Activated CD4-positive, alpha-beta memory T cell treated with anti-CD3 and anti-CD28 coated beads, Interleukin-2, amount 10 ng/mL, durations not matched to agents 7 days and 5 days (primary cell): ENCODE data around the gene PHLPP2. TPM values are rescaled to one million over a fixed set of nuclear protein-coding genes. Genes with fewer than 3 reads are reported as not detected.

Experiments used
- CTCF ChIA-PET: fragments of 350-600 bp; sonication (Branson Sonifier 250); formaldehyde crosslinking; loops from one replicate; lab custom pipeline; 2021; ENCODE audit warnings: antibody characterized with exemption, inconsistent platforms; lab: Charles Lee
- POLR2A ChIA-PET: fragments of 350-600 bp; sonication (Branson Sonifier 250); formaldehyde crosslinking; loops from one replicate; lab custom pipeline; 2021; ENCODE audit warnings: antibody characterized with exemption; lab: Charles Lee
- DNase-seq: peaks from one replicate; pipeline ENCODE4 v3.0.0-alpha.2; 2020
- H3K27ac Mint-ChIP-seq: one replicate; pipeline ENCODE4 v1.8.0; 2021; ENCODE audit warnings: mild to moderate bottlenecking, mixed read lengths
- H3K27me3 Mint-ChIP-seq: one replicate; pipeline ENCODE4 v1.8.0; 2021; ENCODE audit warnings: mixed read lengths
- H3K36me3 Mint-ChIP-seq: one replicate; pipeline ENCODE4 v1.8.0; 2021; ENCODE audit warnings: low read depth, mixed read lengths
- H3K4me1 Mint-ChIP-seq: one replicate; pipeline ENCODE4 v1.8.0; 2021; ENCODE audit warnings: mixed read lengths
- H3K4me3 Mint-ChIP-seq: one replicate; pipeline ENCODE4 v1.8.0; 2021; ENCODE audit warnings: mild to moderate bottlenecking, mixed read lengths
- H3K9me3 Mint-ChIP-seq: one replicate; pipeline ENCODE4 v1.8.0; 2021; ENCODE audit warnings: mixed read lengths
- total RNA-seq, 2 experiments: library from RNA; stranded (reverse); gene quantifications; one replicate each; pipeline ENCODE4 v1.2.3, GENCODE V29; 2021

The PHLPP2 gene
- total RNA-seq, 2 experiments from 2014 or later: 7.4 TPM

GRCh38 chr16:71648921-71649320 lies 75.6 kb downstream of the PHLPP2 start:
- no peaks in the 10 kb centered on the region for H3K36me3 Mint-ChIP-seq
- ChIA-PET CTCF (no interaction called here), POLR2A (no interaction called here)
- H3K27me3 Mint-ChIP-seq: no peaks in the 10 kb centered on the region
- H3K27ac Mint-ChIP-seq: no peak overlapping the region
- H3K4me1 Mint-ChIP-seq: no peaks in the 10 kb centered on the region
- no peak for DNase-seq
- H3K4me3 Mint-ChIP-seq: no peak overlapping the region
- H3K9me3 Mint-ChIP-seq: no peaks in the 10 kb centered on the region

- no peak overlapping the region for H3K27ac Mint-ChIP-seq
- H3K4me3 Mint-ChIP-seq: no peak overlapping the region
- no peaks in the 10 kb centered on the region for H3K27me3 Mint-ChIP-seq
- ChIA-PET CTCF (no interaction called here), POLR2A (no interaction called here)
- H3K9me3 Mint-ChIP-seq: no peaks in the 10 kb centered on the region
- H3K36me3 Mint-ChIP-seq: no peaks in the 10 kb centered on the region
- no peak for DNase-seq
- no peaks in the 10 kb centered on the region for H3K4me1 Mint-ChIP-seq
Observed at GRCh38 chr16:71648162-71648561, 76.3 kb downstream of the PHLPP2 start.

DNA sequence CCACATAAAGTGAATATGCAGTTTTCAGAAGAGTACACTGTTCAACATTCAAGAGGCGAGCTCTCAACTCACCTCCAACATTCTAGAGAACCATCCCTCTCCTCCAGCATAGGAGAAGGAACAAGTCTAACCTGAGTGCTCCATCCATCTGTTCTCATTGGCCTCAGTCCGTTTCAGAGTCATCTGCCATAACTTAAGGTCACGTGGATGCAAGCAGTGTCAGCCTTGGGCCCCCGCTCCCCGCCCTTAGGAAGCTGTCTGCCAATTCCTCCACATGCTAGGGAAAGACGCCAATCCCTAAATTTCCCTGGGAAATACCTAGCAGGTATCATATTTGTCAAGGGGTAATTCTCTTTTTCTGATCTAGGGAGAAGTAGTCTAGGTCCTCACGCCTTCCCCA lies 77.1 kb downstream of the PHLPP2 start:
- Mint-ChIP-seq H3K9me3 (no peaks in the 10 kb centered on the region), H3K4me3 (no peak overlapping the region), H3K4me1 (no peaks in the 10 kb centered on the region), H3K27ac (no peak overlapping the region), H3K36me3 (no peaks in the 10 kb centered on the region), H3K27me3 (no peaks in the 10 kb centered on the region)
- DNase-seq: no peak
- POLR2A ChIA-PET: no interaction called here
- CTCF ChIA-PET: no interaction called here

- Mint-ChIP-seq H3K4me3 (no peak overlapping the region), H3K27me3 (no peaks in the 10 kb centered on the region), H3K9me3 (no peaks in the 10 kb centered on the region), H3K4me1 (no peaks in the 10 kb centered on the region), H3K36me3 (no peaks in the 10 kb centered on the region), H3K27ac (no peak overlapping the region)
- POLR2A ChIA-PET: no interaction called here
- no peak for DNase-seq
- CTCF ChIA-PET: interaction anchor here (1.0 to 2.4 kb wide), 3 partner anchors 35 to 80 kb away, joined by 3 to 5 read pairs (median 3); no protein-coding TSS in a partner anchor
Observed at GRCh38 chr16:71645450-71645849, 79.1 kb downstream of the PHLPP2 start.

DNA sequence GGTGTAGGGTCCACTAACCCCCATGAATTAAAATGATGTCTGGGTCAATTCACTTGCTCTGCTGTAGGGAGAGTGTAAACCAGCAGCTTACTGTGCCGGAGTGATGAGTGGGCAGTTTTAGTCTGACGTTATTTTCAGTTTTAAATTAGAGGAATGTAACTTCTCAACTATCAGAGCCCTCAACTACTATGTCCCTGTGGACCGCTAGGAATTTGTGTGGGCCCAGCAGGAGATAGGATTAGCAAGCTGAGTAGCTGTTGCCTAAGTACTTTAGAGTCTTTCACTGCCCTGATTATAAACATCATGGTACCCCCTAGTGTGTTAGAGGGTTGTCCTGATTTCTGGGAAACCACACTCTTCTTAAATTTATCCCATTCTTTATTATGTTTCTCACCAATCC lies 87.1 kb downstream of the PHLPP2 start:
- Mint-ChIP-seq H3K4me1 (no peaks in the 10 kb centered on the region), H3K36me3 (no peaks in the 10 kb centered on the region), H3K9me3 (no peaks in the 10 kb centered on the region), H3K4me3 (no peak overlapping the region), H3K27ac (no peak overlapping the region), H3K27me3 (no peaks in the 10 kb centered on the region)
- CTCF ChIA-PET: interaction anchor here (0.6 kb wide), 1 partner anchor 984 kb away, joined by 3 read pairs; no protein-coding TSS in a partner anchor
- POLR2A ChIA-PET: no interaction called here
- DNase-seq: no peak

- no peaks in the 10 kb centered on the region for H3K9me3 Mint-ChIP-seq
- no peaks in the 10 kb centered on the region for H3K36me3 Mint-ChIP-seq
- H3K4me1 Mint-ChIP-seq: no peaks in the 10 kb centered on the region
- POLR2A ChIA-PET: no interaction called here
- peaks cover 2% of the 10 kb centered on the region for H3K27me3 Mint-ChIP-seq
- H3K4me3 Mint-ChIP-seq: no peak overlapping the region
- CTCF ChIA-PET: no interaction called here
- no peak overlapping the region for H3K27ac Mint-ChIP-seq
- no peak for DNase-seq
Observed at GRCh38 chr16:71635632-71636031, 88.9 kb downstream of the PHLPP2 start.

DNA sequence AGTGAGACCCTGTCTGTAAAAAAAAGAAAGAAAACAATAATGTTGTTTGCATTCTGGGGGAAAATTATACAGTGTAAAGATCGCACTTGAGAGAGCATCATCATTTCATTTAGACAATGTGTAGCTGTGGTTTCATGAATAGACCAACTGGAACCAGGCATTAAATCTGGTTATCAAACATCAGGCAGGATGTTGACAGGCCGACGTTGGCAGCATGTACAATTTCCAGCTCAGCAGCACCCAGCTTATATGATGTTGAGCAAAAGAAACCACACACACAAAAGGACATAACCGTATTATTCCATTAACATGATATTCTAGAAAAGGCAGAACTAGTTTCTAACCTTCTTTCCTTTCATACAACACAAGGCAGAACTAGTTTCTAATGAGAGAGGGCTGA lies 92.7 kb downstream of the PHLPP2 start:
- Mint-ChIP-seq H3K27ac (no peak overlapping the region), H3K36me3 (no peaks in the 10 kb centered on the region), H3K27me3 (peaks cover 6% of the 10 kb centered on the region), H3K4me3 (no peak overlapping the region), H3K4me1 (peaks cover 8% of the 10 kb centered on the region), H3K9me3 (no peaks in the 10 kb centered on the region)
- ChIA-PET POLR2A (no interaction called here), CTCF (interaction anchor here (2.7 kb wide), 1 partner anchor 21 kb away, joined by 11 read pairs; no protein-coding TSS in a partner anchor)
- no peak for DNase-seq

DNA sequence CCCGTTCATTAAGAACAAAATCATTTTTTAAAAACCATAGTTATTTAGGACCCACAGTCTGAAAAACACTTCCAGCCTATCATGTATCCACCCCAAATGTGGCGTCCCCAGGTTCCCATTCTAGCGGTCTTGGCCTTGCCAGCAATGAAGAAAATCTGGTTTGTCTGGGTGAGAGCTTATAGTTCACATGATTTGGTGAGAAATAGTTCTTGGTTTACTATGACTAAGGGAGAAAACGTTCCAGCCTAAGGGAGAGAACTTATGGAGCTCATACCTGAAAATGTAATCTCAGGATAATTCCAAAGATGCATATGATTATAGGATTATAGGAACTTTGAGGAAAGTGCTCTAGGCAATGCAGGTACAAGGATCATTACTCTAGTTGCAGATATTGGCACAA lies 93.7 kb downstream of the PHLPP2 start:
- H3K9me3 Mint-ChIP-seq: no peaks in the 10 kb centered on the region
- peaks cover 8% of the 10 kb centered on the region for H3K27me3 Mint-ChIP-seq
- no peak overlapping the region for H3K4me3 Mint-ChIP-seq
- ChIA-PET POLR2A (no interaction called here), CTCF (interaction anchor here (1.0 to 2.7 kb wide), 2 partner anchors 20 to 22 kb away, joined by 3 to 11 read pairs; no protein-coding TSS in a partner anchor)
- H3K4me1 Mint-ChIP-seq: peaks cover 10% of the 10 kb centered on the region
- no peaks in the 10 kb centered on the region for H3K36me3 Mint-ChIP-seq
- no peak overlapping the region for H3K27ac Mint-ChIP-seq
- DNase-seq: no peak

GRCh38 chr16:71629278-71630016 lies 95.1 kb downstream of the PHLPP2 start:
- no peak for DNase-seq
- H3K4me3 Mint-ChIP-seq: no peak overlapping the region
- ChIA-PET POLR2A (no interaction called here), CTCF (interaction anchor here (1.0 to 1.3 kb wide), 2 partner anchors 18 to 65 kb away, joined by 4 read pairs; no protein-coding TSS in a partner anchor)
- peaks cover 12% of the 10 kb centered on the region for H3K27me3 Mint-ChIP-seq
- H3K9me3 Mint-ChIP-seq: no peaks in the 10 kb centered on the region
- H3K4me1 Mint-ChIP-seq: peaks cover 11% of the 10 kb centered on the region
- H3K27ac Mint-ChIP-seq: no peak overlapping the region
- no peaks in the 10 kb centered on the region for H3K36me3 Mint-ChIP-seq

- DNase-seq: no peak
- no peaks in the 10 kb centered on the region for H3K9me3 Mint-ChIP-seq
- ChIA-PET POLR2A (no interaction called here), CTCF (interaction anchor here (1.0 to 1.3 kb wide), 2 partner anchors 18 to 64 kb away, joined by 4 read pairs; no protein-coding TSS in a partner anchor)
- H3K4me3 Mint-ChIP-seq: no peak overlapping the region
- H3K27ac Mint-ChIP-seq: no peak overlapping the region
- H3K36me3 Mint-ChIP-seq: no peaks in the 10 kb centered on the region
- peaks cover 11% of the 10 kb centered on the region for H3K4me1 Mint-ChIP-seq
- H3K27me3 Mint-ChIP-seq: peaks cover 12% of the 10 kb centered on the region
Observed at GRCh38 chr16:71628810-71629209, 95.7 kb downstream of the PHLPP2 start.

- peaks cover 12% of the 10 kb centered on the region for H3K27me3 Mint-ChIP-seq
- H3K4me1 Mint-ChIP-seq: peaks cover 11% of the 10 kb centered on the region
- ChIA-PET POLR2A (no interaction called here), CTCF (interaction anchor here (0.9 kb wide), 1 partner anchor 17 kb away, joined by 4 read pairs; no protein-coding TSS in a partner anchor)
- H3K36me3 Mint-ChIP-seq: no peaks in the 10 kb centered on the region
- H3K27ac Mint-ChIP-seq: no peak overlapping the region
- no peak for DNase-seq
- H3K9me3 Mint-ChIP-seq: no peaks in the 10 kb centered on the region
- no peak overlapping the region for H3K4me3 Mint-ChIP-seq
Observed at GRCh38 chr16:71627731-71628181, 96.7 kb downstream of the PHLPP2 start.

DNA sequence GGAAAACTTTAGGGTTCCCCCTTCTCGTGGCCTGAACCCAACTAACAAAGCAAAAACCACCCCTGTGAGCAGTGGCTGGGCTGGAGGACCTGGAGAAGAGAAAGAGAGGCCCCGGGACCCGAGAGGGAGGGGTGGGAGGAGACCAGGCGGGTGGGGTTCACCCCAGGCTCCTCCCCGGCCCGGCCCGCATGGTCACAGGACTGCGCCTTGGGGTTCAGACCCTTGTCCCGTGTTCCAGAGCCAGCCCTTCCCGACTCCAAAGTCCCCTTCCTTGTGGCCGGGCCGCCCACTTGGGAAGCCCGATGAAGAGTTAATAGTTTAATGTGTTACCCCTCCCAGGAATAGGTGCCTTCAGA lies 97.7 kb downstream of the PHLPP2 start:
- POLR2A ChIA-PET: no interaction called here
- Mint-ChIP-seq H3K9me3 (no peaks in the 10 kb centered on the region), H3K27ac (no peak overlapping the region), H3K4me3 (no peak overlapping the region), H3K4me1 (peaks cover 11% of the 10 kb centered on the region), H3K27me3 (peaks cover 10% of the 10 kb centered on the region), H3K36me3 (no peaks in the 10 kb centered on the region)
- no peak for DNase-seq
- CTCF ChIA-PET: no interaction called here

DNA sequence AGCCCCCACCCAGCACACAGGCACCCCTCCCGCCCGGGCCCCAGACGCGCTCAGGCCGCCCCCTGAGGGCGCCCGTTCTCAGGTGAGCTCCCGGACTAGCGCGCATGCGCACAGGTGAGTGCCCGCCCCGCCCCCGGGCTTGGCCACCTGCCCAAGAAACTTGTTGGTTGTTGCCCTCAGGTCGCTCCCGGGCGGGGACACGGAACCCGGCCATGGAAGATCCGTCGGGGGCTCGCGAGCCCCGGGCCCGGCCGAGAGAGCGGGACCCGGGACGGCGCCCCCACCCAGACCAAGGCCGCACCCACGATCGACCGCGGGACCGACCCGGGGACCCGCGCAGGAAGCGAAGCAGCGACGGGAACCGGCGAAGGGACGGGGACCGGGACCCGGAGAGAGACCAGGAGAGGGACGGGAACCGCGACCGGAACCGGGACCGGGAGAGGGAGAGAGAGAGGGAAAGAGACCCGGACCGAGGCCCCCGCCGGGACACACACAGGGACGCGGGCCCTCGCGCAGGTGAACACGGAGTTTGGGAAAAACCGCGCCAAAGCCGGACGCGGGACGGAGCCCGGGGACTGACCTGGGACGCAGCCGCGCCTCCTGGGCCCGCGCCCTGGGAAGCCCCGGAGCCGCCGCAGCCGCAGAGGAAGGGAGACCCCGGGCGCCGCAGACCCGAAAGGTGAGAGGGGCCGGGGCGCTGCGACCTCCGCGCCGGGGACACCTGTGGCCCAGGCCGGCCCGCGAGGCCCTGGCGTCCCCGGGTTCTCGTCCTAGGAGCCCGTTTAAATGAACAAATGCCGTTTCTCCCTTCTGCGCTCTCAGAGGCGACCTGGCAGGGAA lies 98.3 kb downstream of the PHLPP2 start, which contains the start of gene MARVELD3:
Gene MARVELD3, plus strand, starts transcription at position 167 of the 840 bp plus-strand sequence. Its CDS starts 46 bp downstream, at position 213.
- no peaks in the 10 kb centered on the region for H3K9me3 Mint-ChIP-seq
- POLR2A ChIA-PET: no interaction called here

More for the DNA sequence above, 98.3 kb downstream of the PHLPP2 start, which contains the start of gene MARVELD3:
- H3K36me3 Mint-ChIP-seq: no peaks in the 10 kb centered on the region
- DNase-seq: peak; percentile 23
- peaks cover 13% of the 10 kb centered on the region for H3K4me1 Mint-ChIP-seq
- H3K27me3 Mint-ChIP-seq: peaks cover 10% of the 10 kb centered on the region
- H3K4me3 Mint-ChIP-seq: peak within 1 kb of the TSS; percentile 42
- H3K27ac Mint-ChIP-seq: no peak within 1 kb of the TSS
- CTCF ChIA-PET: interaction anchor here (0.7 kb wide), 1 partner anchor 86 kb away, joined by 3 read pairs; no protein-coding TSS in a partner anchor
